SK-N-SH (cell line): Measurements from ENCODE around the gene KRTAP4-5. TPM values are rescaled to one million over a fixed set of nuclear protein-coding genes. Genes with fewer than 3 reads are reported as not detected.

Experiments used
- CTCF ChIA-PET: fragments of 300-600, 350-600 bp; formaldehyde crosslinking; extraction: SDS; loops from one replicate; lab custom pipeline; 2021; lab: Yijun Ruan, JAX
- POLR2A ChIA-PET: fragments of 350-600 bp; sonication (Branson Sonifier 250); formaldehyde crosslinking; extraction: SDS; loops from one replicate; lab custom pipeline; 2020; ENCODE audit warnings: antibody characterized with exemption, inconsistent platforms; lab: Yijun Ruan, JAX
- DNase-seq: peaks from one replicate; pipeline ENCODE4 v3.0.0; 2012
- H2AFZ ChIP-seq: fragments of 200-600 bp; sonication (generic); 2 replicates; pipeline ENCODE4 v1.8.1; 2016; ENCODE audit warnings: antibody characterized with exemption, mild to moderate bottlenecking, low read depth
- H3F3A ChIP-seq: fragments of 200-600 bp; sonication (generic); replicated peaks from 2 replicates; pipeline ENCODE3; 2016; ENCODE audit warnings: antibody characterized with exemption, mild to moderate bottlenecking; ENCODE audit not compliant: insufficient read depth
- H3K27ac ChIP-seq, 2 experiments: fragments of 200-500 bp in 1 of 2; fragments of 200-600 bp in 1 of 2; sonication (Bioruptor generic) in 1 of 2; sonication (generic), shearing (Covaris generic) in 1 of 2; 2 replicates each; pipeline versions ENCODE4 v1.5.1 to v1.6.1; 2014 to 2016; ENCODE audit warnings: low read depth in 2 of 2, inconsistent platforms in 1 of 2, low read length in 1 of 2, mild to moderate bottlenecking in 1 of 2, mixed read lengths in 1 of 2
- H3K27me3 ChIP-seq: fragments of 200-600 bp; sonication (generic), shearing (Covaris generic); 2 replicates; pipeline ENCODE4 v1.6.1; 2016; ENCODE audit warnings: mixed run types; ENCODE audit not compliant: insufficient read depth
- H3K36me3 ChIP-seq, 2 experiments: fragments of 200-500 bp in 1 of 2; fragments of 200-600 bp in 1 of 2; sonication (Bioruptor generic) in 1 of 2; sonication (generic) in 1 of 2; replicated peaks in 1 of 2; 2 replicates each; pipeline versions ENCODE3 to v1.5.1; 2014 to 2016; ENCODE audit warnings: low read length in 1 of 2, mild to moderate bottlenecking in 1 of 2; ENCODE audit not compliant: insufficient read depth in 2 of 2, control insufficient read depth in 1 of 2
- H3K4me1 ChIP-seq, 2 experiments: fragments of 200-500 bp in 1 of 2; fragments of 200-600 bp in 1 of 2; sonication (Bioruptor generic) in 1 of 2; sonication (generic), shearing (Covaris generic) in 1 of 2; 2 replicates each; pipeline versions ENCODE4 v1.5.1 to v1.6.1; 2014 to 2016; ENCODE audit warnings: low read depth in 1 of 2, low read length in 1 of 2, mixed run types in 1 of 2; ENCODE audit not compliant: insufficient read depth in 2 of 2, control insufficient read depth in 1 of 2
- H3K4me2 ChIP-seq: fragments of 200-600 bp; sonication (generic), shearing (Covaris generic); 2 replicates; pipeline ENCODE4 v1.6.1; 2017; ENCODE audit warnings: mixed run types
- H3K4me3 ChIP-seq, 2 experiments: fragments of 200-500 bp in 1 of 2; fragments of 200-600 bp in 1 of 2; sonication (Bioruptor generic) in 1 of 2; sonication (generic), shearing (Covaris generic) in 1 of 2; 2 replicates each; pipeline versions ENCODE4 v1.5.1 to v1.8.1; 2014 to 2016; ENCODE audit warnings: low read depth in 2 of 2, inconsistent platforms in 1 of 2, low read length in 1 of 2, mild to moderate bottlenecking in 1 of 2, mixed read lengths in 1 of 2, moderate library complexity in 1 of 2
- H3K79me2 ChIP-seq: fragments of 200-600 bp; sonication (generic); 2 replicates; pipeline ENCODE4 v1.8.1; 2017; ENCODE audit warnings: mild to moderate bottlenecking; ENCODE audit not compliant: insufficient read depth
- H3K9ac ChIP-seq: fragments of 200-600 bp; sonication (generic); 2 replicates; pipeline ENCODE4 v1.6.1; 2017; ENCODE audit warnings: mixed run types
- H3K9me2 ChIP-seq: fragments of 200-600 bp; sonication (generic); 2 replicates; pipeline ENCODE4 v1.6.1; 2017; ENCODE audit warnings: mixed run types
- H3K9me3 ChIP-seq: fragments of 200-600 bp; sonication (generic); 2 replicates; pipeline ENCODE4 v1.6.1; 2017; ENCODE audit warnings: mixed run types, mild to moderate bottlenecking, moderate library complexity
- H4K20me1 ChIP-seq: fragments of 200-600 bp; sonication (generic); 2 replicates; pipeline ENCODE4 v1.6.1; 2017; ENCODE audit warnings: mild to moderate bottlenecking, mixed run types; ENCODE audit not compliant: insufficient read depth
- EP300 ChIP-seq, 2 experiments: IDR thresholded peaks; 2 replicates each; pipeline versions ENCODE4 v1.4.0 to v1.6.1; 2012; ENCODE audit warnings: borderline replicate concordance in 1 of 2, low read depth in 1 of 2, low read length in 1 of 2
- FOSL2 ChIP-seq: IDR thresholded peaks from 2 replicates; pipeline ENCODE4 v1.4.0; 2012; ENCODE audit warnings: low read depth, mild to moderate bottlenecking, moderate library complexity, borderline replicate concordance
- FOXJ3 ChIP-seq: sonication (generic); formaldehyde crosslinking; IDR thresholded peaks from 2 replicates; pipeline ENCODE4 v1.5.1; 2020; ENCODE audit warnings: mild to moderate bottlenecking, missing genetic modification reagents
- GATA2 ChIP-seq: sonication (generic); formaldehyde crosslinking; IDR thresholded peaks from 2 replicates; pipeline ENCODE4 v1.5.0; 2020; ENCODE audit warnings: mild to moderate bottlenecking, missing genetic modification reagents
- IRF3 ChIP-seq: fragments of 150-350 bp; IDR thresholded peaks from 2 replicates; pipeline ENCODE4 v1.6.1; 2016; ENCODE audit warnings: mild to moderate bottlenecking, low read depth, low read length
- NFIC ChIP-seq: IDR thresholded peaks from 2 replicates; pipeline ENCODE4 v1.4.0; 2012; ENCODE audit warnings: borderline replicate concordance
- NRF1 ChIP-seq: IDR thresholded peaks from 2 replicates; pipeline ENCODE4 v1.6.1; 2012; ENCODE audit warnings: low read depth, mild to moderate bottlenecking, low read length
- POLR2AphosphoS5 ChIP-seq: IDR thresholded peaks from 2 replicates; pipeline ENCODE4 v1.6.1; 2012; ENCODE audit warnings: low read depth, low read length
- SMC3 ChIP-seq: IDR thresholded peaks from 2 replicates; pipeline ENCODE4 v1.6.1; 2012; ENCODE audit warnings: low read depth, low read length, improper control_type of control experiment
- TAF1 ChIP-seq: IDR thresholded peaks from 2 replicates; pipeline ENCODE4 v1.6.1; 2012; ENCODE audit warnings: low read depth, mild to moderate bottlenecking, low read length, moderate library complexity, borderline replicate concordance
- TCF12 ChIP-seq: IDR thresholded peaks from 2 replicates; pipeline ENCODE4 v1.4.0; 2012
- WGBS: methylation state at CpG from one replicate; pipeline ENCODE4 v1.1.6; 2017; ENCODE audit warnings: low lambda C conversion rate; 5-methylcytosine and 5-hydroxymethylcytosine counted together
- polyA plus RNA-seq, 3 experiments: library from polyadenylated mRNA; depleted of rRNA; stranded (reverse); fragments of >200 nt; gene quantifications; 2 replicates each; pipeline ENCODE4 v1.2.3, GENCODE V29; 2012
- TF ChIP-seq, protein P1 (sequence below): fragments of 150-350 bp; IDR thresholded peaks from 2 replicates; pipeline ENCODE4 v1.6.1; 2017; ENCODE audit warnings: antibody characterized with exemption, low read length, low read depth, borderline replicate concordance
- TF ChIP-seq, protein P2 (sequence below): IDR thresholded peaks from 2 replicates; pipeline ENCODE4 v1.6.1; 2012; ENCODE audit warnings: mild to moderate bottlenecking, low read depth, low read length, moderate library complexity

KRTAP4-5 gene
- polyA plus RNA-seq, 1 of the 3 experiments (the other 2 are of a cell fraction) = not detected

DNA sequence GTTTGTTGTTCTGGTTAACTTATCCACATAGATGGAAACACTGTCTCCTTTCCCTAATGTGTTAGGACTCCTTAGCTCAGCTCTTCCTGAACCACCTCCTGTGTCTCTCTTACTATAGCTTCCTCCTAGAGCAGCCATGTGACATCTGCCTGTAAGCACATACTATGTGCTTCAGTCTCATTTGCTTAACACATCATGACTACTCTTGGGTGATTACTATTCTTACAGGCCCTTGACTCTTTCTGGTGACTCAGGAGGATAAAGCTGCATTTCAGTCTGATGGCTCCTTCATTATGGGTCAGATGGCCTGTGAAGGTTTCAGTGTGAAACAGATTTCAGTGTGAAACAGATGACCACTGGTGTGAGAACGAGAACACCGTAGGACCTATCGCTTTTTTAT lies 28.7 kb upstream of the KRTAP4-5 start:
- no peak overlapping the region for H3K27ac ChIP-seq
- ChIA-PET POLR2A (no interaction called here), CTCF (no interaction called here)
- H3K9me3 ChIP-seq = no peaks in the 10 kb centered on the region
- WGBS = 33% methylated on average over 3 of the region's 3 CpGs
- H2AFZ ChIP-seq = no peak overlapping the region
- no peaks in the 10 kb centered on the region for H3K9me2 ChIP-seq
- no peak overlapping the region for H3K9ac ChIP-seq
- H3K4me1 ChIP-seq = no peaks in the 10 kb centered on the region
- no peaks in the 10 kb centered on the region for H3K36me3 ChIP-seq
- no peaks in the 10 kb centered on the region for H3K79me2 ChIP-seq
- TF ChIP-seq POLR2AphosphoS5 (no peak), GATA2 (CRISPR knock-in tag) (no peak), TAF1 (no peak), NFIC (no peak), FOSL2 (no peak), NRF1 (no peak), SMC3 (no peak), FOXJ3 (CRISPR knock-in tag) (no peak), IRF3 (no peak), EP300 (IDR thresholded peaks at IDR 0.05; ENCODE audit: borderline replicate concordance in 1 of 2, low read depth in 1 of 2, low read length in 1 of 2) (no peak), TCF12 (no peak)
- TF ChIP-seq, protein P1, sequence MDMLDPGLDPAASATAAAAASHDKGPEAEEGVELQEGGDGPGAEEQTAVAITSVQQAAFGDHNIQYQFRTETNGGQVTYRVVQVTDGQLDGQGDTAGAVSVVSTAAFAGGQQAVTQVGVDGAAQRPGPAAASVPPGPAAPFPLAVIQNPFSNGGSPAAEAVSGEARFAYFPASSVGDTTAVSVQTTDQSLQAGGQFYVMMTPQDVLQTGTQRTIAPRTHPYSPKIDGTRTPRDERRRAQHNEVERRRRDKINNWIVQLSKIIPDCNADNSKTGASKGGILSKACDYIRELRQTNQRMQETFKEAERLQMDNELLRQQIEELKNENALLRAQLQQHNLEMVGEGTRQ = no peak
- TF ChIP-seq, protein P2, sequence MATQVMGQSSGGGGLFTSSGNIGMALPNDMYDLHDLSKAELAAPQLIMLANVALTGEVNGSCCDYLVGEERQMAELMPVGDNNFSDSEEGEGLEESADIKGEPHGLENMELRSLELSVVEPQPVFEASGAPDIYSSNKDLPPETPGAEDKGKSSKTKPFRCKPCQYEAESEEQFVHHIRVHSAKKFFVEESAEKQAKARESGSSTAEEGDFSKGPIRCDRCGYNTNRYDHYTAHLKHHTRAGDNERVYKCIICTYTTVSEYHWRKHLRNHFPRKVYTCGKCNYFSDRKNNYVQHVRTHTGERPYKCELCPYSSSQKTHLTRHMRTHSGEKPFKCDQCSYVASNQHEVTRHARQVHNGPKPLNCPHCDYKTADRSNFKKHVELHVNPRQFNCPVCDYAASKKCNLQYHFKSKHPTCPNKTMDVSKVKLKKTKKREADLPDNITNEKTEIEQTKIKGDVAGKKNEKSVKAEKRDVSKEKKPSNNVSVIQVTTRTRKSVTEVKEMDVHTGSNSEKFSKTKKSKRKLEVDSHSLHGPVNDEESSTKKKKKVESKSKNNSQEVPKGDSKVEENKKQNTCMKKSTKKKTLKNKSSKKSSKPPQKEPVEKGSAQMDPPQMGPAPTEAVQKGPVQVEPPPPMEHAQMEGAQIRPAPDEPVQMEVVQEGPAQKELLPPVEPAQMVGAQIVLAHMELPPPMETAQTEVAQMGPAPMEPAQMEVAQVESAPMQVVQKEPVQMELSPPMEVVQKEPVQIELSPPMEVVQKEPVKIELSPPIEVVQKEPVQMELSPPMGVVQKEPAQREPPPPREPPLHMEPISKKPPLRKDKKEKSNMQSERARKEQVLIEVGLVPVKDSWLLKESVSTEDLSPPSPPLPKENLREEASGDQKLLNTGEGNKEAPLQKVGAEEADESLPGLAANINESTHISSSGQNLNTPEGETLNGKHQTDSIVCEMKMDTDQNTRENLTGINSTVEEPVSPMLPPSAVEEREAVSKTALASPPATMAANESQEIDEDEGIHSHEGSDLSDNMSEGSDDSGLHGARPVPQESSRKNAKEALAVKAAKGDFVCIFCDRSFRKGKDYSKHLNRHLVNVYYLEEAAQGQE = no peak
- H3K4me2 ChIP-seq = no peak overlapping the region
- H3K4me3 ChIP-seq = no peak overlapping the region
- DNase-seq = no peak
- no peaks in the 10 kb centered on the region for H3F3A ChIP-seq
- peaks cover 34% of the 10 kb centered on the region for H3K27me3 ChIP-seq
- H4K20me1 ChIP-seq = no peaks in the 10 kb centered on the region
